Neuronal stem cell (in vitro differentiated cells): Measurements from ENCODE around the gene ARHGAP26.
A peak's percentile ranks its signal among the peaks of the same experiment; 100 is the strongest.

ENCODE experiments used
- DNase-seq: peaks from one replicate; pipeline ENCODE4 v3.0.0-alpha.2; 2013; ENCODE audit warnings: low spot score
- H2AFZ ChIP-seq: one replicate; pipeline ENCODE4 v1.6.1; 2013; ENCODE audit warnings: mild to moderate bottlenecking, low read length, inconsistent platforms
- H2AK5ac ChIP-seq: 2 replicates; pipeline ENCODE4 v1.6.1; 2013; ENCODE audit warnings: low read depth, mild to moderate bottlenecking, inconsistent platforms, low read length, moderate library complexity, mixed read lengths
- H2BK120ac ChIP-seq: 2 replicates; pipeline ENCODE4 v1.6.1; 2013; ENCODE audit warnings: low read depth, mild to moderate bottlenecking, inconsistent platforms, low read length, moderate library complexity, mixed read lengths
- H2BK12ac ChIP-seq: one replicate; pipeline ENCODE4 v1.6.1; 2013; ENCODE audit warnings: low read length, inconsistent platforms
- H2BK15ac ChIP-seq: 2 replicates; pipeline ENCODE4 v1.6.1; 2013; ENCODE audit warnings: mild to moderate bottlenecking, low read length, inconsistent platforms, mixed read lengths
- H2BK5ac ChIP-seq: one replicate; pipeline ENCODE4 v1.6.1; 2013; ENCODE audit warnings: inconsistent platforms, mild to moderate bottlenecking, low read length, moderate library complexity
- H3K14ac ChIP-seq: one replicate; pipeline ENCODE4 v1.6.1; 2013; ENCODE audit warnings: low read length, inconsistent platforms
- H3K18ac ChIP-seq: 2 replicates; pipeline ENCODE4 v1.6.1; 2013; ENCODE audit warnings: low read length, inconsistent platforms
- H3K23ac ChIP-seq: 2 replicates; pipeline ENCODE4 v1.6.1; 2013; ENCODE audit warnings: low read depth, mild to moderate bottlenecking, mixed read lengths, low read length, inconsistent platforms; ENCODE audit not compliant: poor library complexity
- H3K27ac ChIP-seq: replicated peaks from 3 replicates; pipeline ENCODE4 v1.5.1; 2013; ENCODE audit warnings: low read length, inconsistent platforms
- H3K27me3 ChIP-seq, 3 experiments: 2 replicates each; pipeline ENCODE4 v1.6.1; 2013; ENCODE audit warnings: low read length in 3 of 3, mild to moderate bottlenecking in 2 of 3, inconsistent platforms in 1 of 3, low read depth in 1 of 3, mixed read lengths in 1 of 3, moderate library complexity in 1 of 3; ENCODE audit not compliant: control insufficient read depth in 3 of 3, insufficient read depth in 3 of 3
- H3K36me3 ChIP-seq, 2 donors: replicated peaks in 1 of 2; 2 replicates each; pipeline ENCODE4 v1.6.1; 2013; ENCODE audit warnings: low read length in 2 of 2; ENCODE audit not compliant: control insufficient read depth in 2 of 2, insufficient read depth in 2 of 2
- H3K4ac ChIP-seq: 2 replicates; pipeline ENCODE4 v1.6.1; 2013; ENCODE audit warnings: inconsistent platforms, mild to moderate bottlenecking, low read length, moderate library complexity
- H3K4me1 ChIP-seq, 2 donors: 1 replicate in 1 of 2; 2 replicates in 1 of 2; pipeline ENCODE4 v1.6.1; 2013; ENCODE audit warnings: low read length in 2 of 2, low read depth in 1 of 2; ENCODE audit not compliant: control insufficient read depth in 2 of 2, insufficient read depth in 1 of 2
- H3K4me2 ChIP-seq: one replicate; pipeline ENCODE4 v1.6.1; 2013; ENCODE audit warnings: mild to moderate bottlenecking, low read length, inconsistent platforms; ENCODE audit not compliant: insufficient read depth, poor library complexity, severe bottlenecking
- H3K4me3 ChIP-seq, 2 donors: 2 replicates each; pipeline ENCODE4 v1.5.1; 2013; ENCODE audit warnings: low read length in 2 of 2, mild to moderate bottlenecking in 2 of 2, inconsistent platforms in 1 of 2, moderate library complexity in 1 of 2
- H3K79me1 ChIP-seq: one replicate; pipeline ENCODE4 v1.6.1; 2013; ENCODE audit warnings: low read depth, mild to moderate bottlenecking, inconsistent platforms, low read length, moderate library complexity
- H3K9ac ChIP-seq: one replicate; pipeline ENCODE4 v1.6.1; 2013; ENCODE audit warnings: mild to moderate bottlenecking, low read depth, low read length, inconsistent platforms; ENCODE audit not compliant: poor library complexity
- H3K9me3 ChIP-seq, 2 donors: replicated peaks in 1 of 2; 2 replicates each; pipeline versions ENCODE3 to v1.6.1; 2013; ENCODE audit warnings: low read length in 2 of 2, mild to moderate bottlenecking in 2 of 2, inconsistent platforms in 1 of 2, low read depth in 1 of 2, mixed read lengths in 1 of 2, moderate library complexity in 1 of 2; ENCODE audit not compliant: control insufficient read depth in 2 of 2, insufficient read depth in 1 of 2
- H4K8ac ChIP-seq: one replicate; pipeline ENCODE4 v1.6.1; 2013; ENCODE audit warnings: low read depth, mild to moderate bottlenecking, inconsistent platforms, low read length, moderate library complexity
- H4K91ac ChIP-seq: one replicate; pipeline ENCODE4 v1.6.1; 2013; ENCODE audit warnings: low read length, low read depth, mild to moderate bottlenecking, inconsistent platforms; ENCODE audit not compliant: poor library complexity
- whole genome bisulfite sequencing, 2 donors: extraction: QIAGEN DNeasy Blood & Tissue Kit; methylation state at CpG; one replicate each; pipeline ENCODE4 v1.1.7; 2013; ENCODE audit warnings: missing lambda C conversion rate in 2 of 2, mixed read lengths in 1 of 2; ENCODE audit not compliant: insufficient read length in 2 of 2, insufficient replicate concordance in 1 of 2; ENCODE audit errors: extremely low coverage in 2 of 2; 5-methylcytosine and 5-hydroxymethylcytosine counted together

Gene ARHGAP26

GRCh38 chr5:142753116-142753631 lies 17.0 kb upstream of the ARHGAP26 start:
- no CpG with 5 or more reads among the region's 3 CpGs for WGBS, 2 donors
- Histone ChIP-seq H2BK5ac (no peak overlapping the region), H3K4ac (no peak overlapping the region), H3K4me2 (no peak overlapping the region), H3K36me3 (no peaks in the 10 kb centered on the region), H4K91ac (no peak overlapping the region), H2AFZ (peak overlapping the region; percentile 61), H4K8ac (no peak overlapping the region), H3K27me3 (no peaks in the 10 kb centered on the region), H3K9me3 (no peaks in the 10 kb centered on the region), H2AK5ac (no peak overlapping the region), H3K9ac (no peak overlapping the region), H3K4me3 (no peak overlapping the region), H2BK15ac (no peak overlapping the region), H3K27ac (no peak overlapping the region), H2BK12ac (no peak overlapping the region), H3K14ac (no peak overlapping the region), H3K18ac (no peak overlapping the region), H3K79me1 (no peaks in the 10 kb centered on the region), H3K23ac (no peak overlapping the region), H2BK120ac (no peak overlapping the region), H3K4me1 (peaks cover 0 to 3% of the 10 kb centered on the region in 2 donors)
- DNase-seq, result no peak

- H3K23ac ChIP-seq, result no peak overlapping the region
- no peak overlapping the region for H2BK15ac ChIP-seq
- no peak for DNase-seq
- H3K4me2 ChIP-seq, result no peak overlapping the region
- H3K14ac ChIP-seq, result no peak overlapping the region
- no peak overlapping the region for H2BK12ac ChIP-seq
- no peaks in the 10 kb centered on the region for H3K36me3 ChIP-seq
- no peaks in the 10 kb centered on the region for H3K9me3 ChIP-seq
- no peak overlapping the region for H2AFZ ChIP-seq
- H3K18ac ChIP-seq, result no peak overlapping the region
- H3K9ac ChIP-seq, result no peak overlapping the region
- no peak overlapping the region for H4K8ac ChIP-seq
- H3K4me1 ChIP-seq, result peaks cover 0 to 3% of the 10 kb centered on the region in 2 donors
- no CpG with 5 or more reads among the region's 3 CpGs for WGBS, 2 donors
- H3K4ac ChIP-seq, result no peak overlapping the region
- no peak overlapping the region for H2BK5ac ChIP-seq
- H3K4me3 ChIP-seq, result no peak overlapping the region
- H3K27me3 ChIP-seq, result no peaks in the 10 kb centered on the region
- H3K79me1 ChIP-seq, result no peaks in the 10 kb centered on the region
- H4K91ac ChIP-seq, result no peak overlapping the region
- no peak overlapping the region for H2AK5ac ChIP-seq
- no peak overlapping the region for H3K27ac ChIP-seq
- H2BK120ac ChIP-seq, result no peak overlapping the region
These were observed 16.1 kb upstream of the ARHGAP26 start for GRCh38 chr5:142754031-142754430.

- Histone ChIP-seq H4K8ac (no peak overlapping the region), H2BK12ac (no peak overlapping the region), H2AK5ac (no peak overlapping the region), H3K79me1 (no peaks in the 10 kb centered on the region), H3K36me3 (no peaks in the 10 kb centered on the region), H3K9ac (no peak overlapping the region), H2AFZ (no peak overlapping the region), H3K9me3 (no peaks in the 10 kb centered on the region), H3K4me2 (no peak overlapping the region), H3K4me3 (no peak overlapping the region), H4K91ac (no peak overlapping the region), H2BK15ac (no peak overlapping the region), H3K27me3 (no peaks in the 10 kb centered on the region), H3K4ac (no peak overlapping the region), H3K27ac (no peak overlapping the region), H3K23ac (no peak overlapping the region), H3K4me1 (peaks cover 0 to 3% of the 10 kb centered on the region in 2 donors), H3K14ac (no peak overlapping the region), H3K18ac (no peak overlapping the region), H2BK120ac (no peak overlapping the region), H2BK5ac (no peak overlapping the region)
- DNase-seq, result no peak
- no CpG with 5 or more reads among the region's 3 CpGs for WGBS, 2 donors
These were observed 13.6 kb upstream of the ARHGAP26 start for GRCh38 chr5:142756576-142756975.

GRCh38 chr5:142757564-142757963 lies 12.6 kb upstream of the ARHGAP26 start:
- Histone ChIP-seq H2AFZ (no peak overlapping the region), H2BK12ac (no peak overlapping the region), H3K4me2 (no peak overlapping the region), H3K4ac (no peak overlapping the region), H3K79me1 (no peaks in the 10 kb centered on the region), H2AK5ac (no peak overlapping the region), H3K23ac (no peak overlapping the region), H3K14ac (no peak overlapping the region), H3K36me3 (no peaks in the 10 kb centered on the region), H3K9me3 (no peaks in the 10 kb centered on the region), H3K27ac (no peak overlapping the region), H3K4me1 (peaks cover 0 to 3% of the 10 kb centered on the region in 2 donors), H2BK15ac (no peak overlapping the region), H3K9ac (no peak overlapping the region), H4K91ac (no peak overlapping the region), H3K18ac (no peak overlapping the region), H2BK120ac (no peak overlapping the region), H2BK5ac (no peak overlapping the region), H3K4me3 (no peak overlapping the region), H3K27me3 (no peaks in the 10 kb centered on the region), H4K8ac (no peak overlapping the region)
- DNase-seq, result no peak
- no CpG with 5 or more reads among the region's 4 CpGs for WGBS, 2 donors
